Activated naive CD8-positive, alpha-beta T cell treated with anti-CD3 and anti-CD28 coated beads for 36 hours (primary cell): ENCODE results near the gene TNFRSF12A. TPM values are rescaled to one million over a fixed set of nuclear protein-coding genes. Genes with fewer than 3 reads are reported as not detected.

Source experiments
- DNase-seq: peaks from one replicate; pipeline ENCODE4 v3.0.0; 2021
- H3K27ac Mint-ChIP-seq: one replicate; pipeline ENCODE4 v1.8.0; 2022; ENCODE audit warnings: mild to moderate bottlenecking, moderate library complexity, mixed read lengths
- H3K27me3 Mint-ChIP-seq: one replicate; pipeline ENCODE4 v1.8.0; 2022; ENCODE audit warnings: mild to moderate bottlenecking, mixed read lengths
- H3K36me3 Mint-ChIP-seq: one replicate; pipeline ENCODE4 v1.8.0; 2021; ENCODE audit warnings: mild to moderate bottlenecking, mixed read lengths
- H3K4me1 Mint-ChIP-seq: one replicate; pipeline ENCODE4 v1.8.0; 2021; ENCODE audit warnings: mixed read lengths
- H3K4me3 Mint-ChIP-seq: one replicate; pipeline ENCODE4 v1.8.0; 2022; ENCODE audit warnings: mild to moderate bottlenecking, moderate library complexity, mixed read lengths
- H3K9me3 Mint-ChIP-seq: one replicate; pipeline ENCODE4 v1.8.0; 2022; ENCODE audit warnings: mixed read lengths
- total RNA-seq, 2 experiments: library from RNA; stranded (reverse); gene quantifications; one replicate each; pipeline ENCODE4 v1.2.3, GENCODE V29; 2021

The TNFRSF12A gene
- total RNA-seq, result 1 to 10 TPM; 1.2 to 1.5 TPM

- Mint-ChIP-seq H3K36me3 (peaks cover 3% of the 10 kb centered on the region), H3K27ac (peak within 1 kb of the TSS; percentile 98), H3K27me3 (peaks cover 12% of the 10 kb centered on the region), H3K9me3 (no peaks in the 10 kb centered on the region), H3K4me1 (peaks cover 40% of the 10 kb centered on the region), H3K4me3 (peak within 1 kb of the TSS; percentile 95)
- DNase-seq, result peak; percentile 78
Observed at GRCh38 chr16:3020247-3020603, at the start of gene TNFRSF12A. TSS of gene TNFRSF12A (plus strand) at chr16:3020368. CDS start at chr16:3020398, 30 bp downstream.

GRCh38 chr16:2970563-2970962 is 49.6 kb upstream of the TNFRSF12A start:
- Mint-ChIP-seq H3K4me1 (peaks cover 19% of the 10 kb centered on the region), H3K36me3 (peaks cover 20% of the 10 kb centered on the region), H3K9me3 (no peaks in the 10 kb centered on the region), H3K27me3 (peaks cover 26% of the 10 kb centered on the region), H3K4me3 (peak overlapping the region; percentile 76), H3K27ac (no peak overlapping the region)
- DNase-seq, result no peak

GRCh38 chr16:2971134-2971984 is 48.8 kb upstream of the TNFRSF12A start:
- no peaks in the 10 kb centered on the region for H3K9me3 Mint-ChIP-seq
- peak overlapping the region; percentile 76 for H3K4me3 Mint-ChIP-seq
- no peak overlapping the region for H3K27ac Mint-ChIP-seq
- peaks cover 19% of the 10 kb centered on the region for H3K27me3 Mint-ChIP-seq
- H3K36me3 Mint-ChIP-seq, result peaks cover 25% of the 10 kb centered on the region
- peaks cover 17% of the 10 kb centered on the region for H3K4me1 Mint-ChIP-seq
- DNase-seq, result no peak

GRCh38 chr16:2971985-2972784 is 48.0 kb upstream of the TNFRSF12A start:
- no peak for DNase-seq
- Mint-ChIP-seq H3K36me3 (peaks cover 30% of the 10 kb centered on the region), H3K4me1 (peaks cover 17% of the 10 kb centered on the region), H3K9me3 (no peaks in the 10 kb centered on the region), H3K27me3 (peaks cover 17% of the 10 kb centered on the region), H3K4me3 (peak overlapping the region; percentile 16), H3K27ac (peak overlapping the region; percentile 36)

GRCh38 chr16:2973093-2973492 is 47.1 kb upstream of the TNFRSF12A start:
- Mint-ChIP-seq H3K9me3 (no peaks in the 10 kb centered on the region), H3K4me3 (no peak overlapping the region), H3K4me1 (peaks cover 17% of the 10 kb centered on the region), H3K36me3 (peaks cover 36% of the 10 kb centered on the region), H3K27me3 (peaks cover 13% of the 10 kb centered on the region), H3K27ac (no peak overlapping the region)
- no peak for DNase-seq

- Mint-ChIP-seq H3K27me3 (peaks cover 7% of the 10 kb centered on the region), H3K9me3 (no peaks in the 10 kb centered on the region), H3K4me3 (no peak overlapping the region), H3K27ac (no peak overlapping the region), H3K36me3 (peaks cover 38% of the 10 kb centered on the region), H3K4me1 (peaks cover 10% of the 10 kb centered on the region)
- DNase-seq, result no peak
Observed at GRCh38 chr16:2973605-2974318, 46.4 kb upstream of the TNFRSF12A start.

GRCh38 chr16:2974319-2975056 is 45.7 kb upstream of the TNFRSF12A start:
- no peak overlapping the region for H3K4me3 Mint-ChIP-seq
- no peaks in the 10 kb centered on the region for H3K9me3 Mint-ChIP-seq
- no peak overlapping the region for H3K27ac Mint-ChIP-seq
- peaks cover 7% of the 10 kb centered on the region for H3K27me3 Mint-ChIP-seq
- no peak for DNase-seq
- peaks cover 10% of the 10 kb centered on the region for H3K4me1 Mint-ChIP-seq
- H3K36me3 Mint-ChIP-seq, result peaks cover 41% of the 10 kb centered on the region

GRCh38 chr16:2975161-2975795 is 44.9 kb upstream of the TNFRSF12A start:
- peaks cover 44% of the 10 kb centered on the region for H3K36me3 Mint-ChIP-seq
- peaks cover 10% of the 10 kb centered on the region for H3K4me1 Mint-ChIP-seq
- H3K27ac Mint-ChIP-seq, result no peak overlapping the region
- peaks cover 7% of the 10 kb centered on the region for H3K27me3 Mint-ChIP-seq
- H3K9me3 Mint-ChIP-seq, result no peaks in the 10 kb centered on the region
- no peak overlapping the region for H3K4me3 Mint-ChIP-seq
- no peak for DNase-seq

- peaks cover 36% of the 10 kb centered on the region for H3K36me3 Mint-ChIP-seq
- no peak for DNase-seq
- H3K9me3 Mint-ChIP-seq, result no peaks in the 10 kb centered on the region
- no peak overlapping the region for H3K4me3 Mint-ChIP-seq
- H3K27ac Mint-ChIP-seq, result no peak overlapping the region
- peaks cover 3% of the 10 kb centered on the region for H3K4me1 Mint-ChIP-seq
- no peaks in the 10 kb centered on the region for H3K27me3 Mint-ChIP-seq
Observed at GRCh38 chr16:2976201-2976600, 44.0 kb upstream of the TNFRSF12A start.

- peaks cover 36% of the 10 kb centered on the region for H3K36me3 Mint-ChIP-seq
- no peak overlapping the region for H3K4me3 Mint-ChIP-seq
- DNase-seq, result no peak
- H3K4me1 Mint-ChIP-seq, result peaks cover 3% of the 10 kb centered on the region
- no peaks in the 10 kb centered on the region for H3K9me3 Mint-ChIP-seq
- H3K27ac Mint-ChIP-seq, result no peak overlapping the region
- H3K27me3 Mint-ChIP-seq, result no peaks in the 10 kb centered on the region
Observed at GRCh38 chr16:2976673-2977072, 43.5 kb upstream of the TNFRSF12A start.

GRCh38 chr16:2977440-2977839 is 42.7 kb upstream of the TNFRSF12A start:
- no peak for DNase-seq
- H3K27ac Mint-ChIP-seq, result no peak overlapping the region
- H3K9me3 Mint-ChIP-seq, result no peaks in the 10 kb centered on the region
- peaks cover 3% of the 10 kb centered on the region for H3K27me3 Mint-ChIP-seq
- H3K4me1 Mint-ChIP-seq, result peaks cover 2% of the 10 kb centered on the region
- H3K36me3 Mint-ChIP-seq, result peaks cover 31% of the 10 kb centered on the region
- H3K4me3 Mint-ChIP-seq, result no peak overlapping the region

GRCh38 chr16:2979669-2980226 is 40.4 kb upstream of the TNFRSF12A start:
- peak; percentile 49 for DNase-seq
- Mint-ChIP-seq H3K27me3 (peaks cover 4% of the 10 kb centered on the region), H3K36me3 (peaks cover 26% of the 10 kb centered on the region), H3K4me1 (peaks cover 5% of the 10 kb centered on the region), H3K4me3 (peak overlapping the region; percentile 89), H3K9me3 (no peaks in the 10 kb centered on the region), H3K27ac (peak overlapping the region; percentile 90)

- Mint-ChIP-seq H3K4me1 (peaks cover 5% of the 10 kb centered on the region), H3K36me3 (peaks cover 26% of the 10 kb centered on the region), H3K9me3 (no peaks in the 10 kb centered on the region), H3K4me3 (peak within 1 kb of the TSS; percentile 89), H3K27ac (peak within 1 kb of the TSS; percentile 90), H3K27me3 (peaks cover 4% of the 10 kb centered on the region)
- DNase-seq, result peak; percentile 99
Observed at GRCh38 chr16:2980227-2981176, 39.7 kb upstream of the TNFRSF12A start, which contains the start of gene PKMYT1. TSS of gene PKMYT1 (minus strand) at chr16:2980446. CDS start at chr16:2979657, 789 bp downstream.
